GM21526 (cell line): ENCODE measurements around the gene PRICKLE1.
A peak's percentile ranks its signal among the peaks of the same experiment; 100 is the strongest.

Source experiments
- ATAC-seq: cut with Tn5 transposase; IDR thresholded peaks from one replicate; pipeline ENCODE4 v1.9.1; 2021; ENCODE audit warnings: moderate library complexity; ENCODE audit not compliant: unreplicated experiment, low FRiP score

The PRICKLE1 gene

DNA sequence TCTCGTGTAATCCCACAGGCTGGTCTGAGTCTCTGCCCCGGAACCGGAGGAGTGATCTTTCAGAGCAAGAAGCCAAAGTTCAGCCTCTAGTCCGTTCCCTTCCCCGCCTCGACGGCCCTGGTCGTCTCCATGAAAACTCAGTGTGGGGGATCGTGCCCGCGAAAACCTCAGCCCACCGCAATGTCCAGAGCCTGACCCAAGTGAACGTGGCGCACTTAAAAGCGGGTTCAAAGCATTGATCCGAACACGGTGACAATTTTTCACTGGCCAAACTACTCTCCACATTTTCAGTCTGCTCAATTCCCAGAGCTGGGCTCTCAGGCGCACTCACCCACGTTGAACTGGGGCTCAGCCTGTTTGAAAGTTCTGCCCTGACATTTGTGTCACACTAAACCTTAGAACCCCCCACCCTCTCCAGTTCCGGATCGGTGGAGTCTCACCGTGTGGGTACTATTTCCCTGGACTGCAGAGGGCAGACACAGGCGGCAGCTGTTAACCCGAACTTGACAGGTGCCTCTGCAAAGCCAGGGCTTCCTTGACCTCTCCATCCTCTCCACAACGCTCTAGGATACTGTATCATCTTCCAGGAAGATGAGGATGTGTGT lies 886 bp upstream of the PRICKLE1 start:
- no peak for ATAC-seq

DNA sequence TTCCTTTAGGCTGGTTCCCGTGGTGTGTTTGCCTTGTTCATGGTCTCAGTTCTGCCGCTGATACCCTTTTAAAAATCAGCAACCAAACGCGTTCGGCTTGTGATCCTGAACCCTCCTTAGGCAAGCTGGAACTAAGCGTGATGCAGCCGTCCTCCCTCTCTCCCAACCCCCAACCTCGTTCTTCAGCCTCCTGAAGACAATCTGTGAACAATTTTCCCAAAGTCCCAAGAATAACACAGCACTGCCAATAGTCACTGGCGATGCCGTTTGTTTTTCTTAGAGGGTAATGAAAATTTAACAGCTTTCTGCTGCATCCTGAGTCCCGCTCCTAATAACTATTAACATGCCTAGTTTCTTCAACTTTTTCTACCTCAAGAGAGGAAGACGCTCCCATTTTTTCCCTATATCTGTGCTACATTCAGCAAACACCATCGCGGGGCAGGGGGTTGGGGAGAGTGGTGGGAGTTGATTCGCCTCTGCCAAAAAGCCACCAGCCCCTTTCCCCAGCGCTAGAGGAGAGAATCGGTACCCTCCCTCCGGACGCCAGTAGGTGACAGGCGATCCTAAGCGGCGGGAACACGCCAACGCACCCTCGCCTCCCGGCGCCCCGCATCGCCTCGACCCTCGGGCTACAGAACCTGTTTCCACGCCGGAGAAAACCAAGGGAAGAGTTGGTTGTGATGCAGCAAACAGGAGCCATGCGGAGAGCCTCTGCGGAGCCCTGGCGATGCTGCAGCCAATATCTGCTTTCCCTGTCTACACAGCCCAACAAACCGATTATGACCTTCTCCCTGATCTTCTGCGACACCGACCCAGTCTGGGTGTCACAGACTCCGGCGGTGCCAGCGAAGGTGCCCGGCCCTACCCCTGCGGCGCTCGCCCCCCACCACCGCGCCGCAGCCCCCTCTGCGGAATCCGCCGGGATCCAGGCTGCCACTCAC lies 752 bp downstream of the PRICKLE1 start:
- ATAC-seq: peak; percentile 22

DNA sequence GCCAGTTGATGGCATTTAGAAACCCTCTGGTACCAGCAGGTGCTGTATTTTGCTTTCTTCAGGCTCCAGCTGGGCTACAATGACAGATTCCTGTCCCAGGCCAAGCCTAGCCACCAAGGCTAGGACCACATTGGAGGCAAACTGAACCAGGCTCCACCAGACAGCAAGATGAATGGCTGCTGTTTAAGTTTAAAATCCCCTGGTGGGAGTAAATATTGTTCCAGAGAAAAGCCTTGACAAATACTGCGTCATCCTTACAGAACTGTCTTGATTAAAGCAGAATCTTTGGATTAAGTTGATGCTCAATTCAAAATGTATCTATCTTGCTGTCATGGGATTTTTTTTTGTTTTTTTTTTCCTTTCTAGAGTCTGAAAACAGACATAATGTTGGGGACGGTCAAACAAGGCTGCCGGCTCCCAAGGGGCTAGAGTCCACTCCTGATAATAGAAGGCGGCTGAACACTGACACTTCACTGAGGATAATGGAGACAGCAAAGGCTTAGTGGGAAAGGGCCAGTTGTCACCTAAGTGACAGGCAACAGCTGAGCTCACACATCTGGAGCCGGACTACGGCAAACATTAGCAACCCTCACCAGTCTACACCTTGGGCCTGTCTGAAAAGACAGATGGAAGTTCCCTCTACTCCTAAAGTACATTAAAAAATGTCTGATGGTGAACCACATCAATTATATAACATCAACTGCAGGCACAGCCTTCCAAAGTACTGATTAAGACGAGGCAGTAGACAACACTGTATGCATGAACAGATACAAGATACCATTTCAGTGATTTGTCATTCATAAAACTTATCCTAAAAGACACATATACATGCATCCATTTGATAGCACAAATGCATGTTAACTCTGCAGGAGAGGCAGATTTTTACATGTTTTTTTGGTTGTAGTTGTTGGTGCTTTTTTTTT lies 1.7 kb downstream of the PRICKLE1 start:
- ATAC-seq: no peak

DNA sequence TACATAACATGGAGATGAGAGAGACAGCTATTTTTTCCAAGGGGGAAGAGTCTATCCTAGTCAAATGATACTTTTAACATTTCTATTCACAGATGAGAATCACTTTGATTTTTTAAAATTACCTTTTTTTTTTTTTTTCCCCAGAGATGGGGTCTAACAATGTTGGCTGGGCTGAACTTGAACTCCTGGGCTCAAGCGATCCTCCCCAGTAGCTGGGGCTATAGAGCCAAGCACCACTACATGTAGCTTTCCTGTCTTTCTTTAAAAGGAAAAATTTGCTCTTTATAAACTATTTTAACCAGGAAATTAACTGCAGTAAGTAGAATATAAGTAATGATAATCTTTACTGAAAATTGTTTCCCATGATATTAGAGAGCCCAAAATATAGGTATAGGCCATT lies 3.3 kb downstream of the PRICKLE1 start:
- ATAC-seq: no peak

DNA sequence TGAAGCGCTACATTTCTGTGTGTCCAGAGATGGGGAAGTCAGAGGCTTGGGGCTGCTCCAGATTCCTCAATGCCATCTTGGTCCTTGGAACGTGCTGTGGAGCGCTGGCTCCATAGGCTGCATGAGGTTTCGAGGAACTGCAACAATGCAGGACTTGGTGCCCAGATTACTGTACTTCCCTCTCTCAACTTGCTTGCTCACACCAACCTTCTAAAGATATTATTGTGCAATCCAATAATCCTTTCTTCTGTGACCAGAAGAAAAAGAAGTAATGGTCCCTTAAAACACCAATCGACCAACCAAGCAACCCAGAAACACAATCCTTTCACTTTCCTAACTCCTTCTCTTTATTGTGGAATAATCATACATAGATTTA lies 3.7 kb downstream of the PRICKLE1 start:
- ATAC-seq: no peak

DNA sequence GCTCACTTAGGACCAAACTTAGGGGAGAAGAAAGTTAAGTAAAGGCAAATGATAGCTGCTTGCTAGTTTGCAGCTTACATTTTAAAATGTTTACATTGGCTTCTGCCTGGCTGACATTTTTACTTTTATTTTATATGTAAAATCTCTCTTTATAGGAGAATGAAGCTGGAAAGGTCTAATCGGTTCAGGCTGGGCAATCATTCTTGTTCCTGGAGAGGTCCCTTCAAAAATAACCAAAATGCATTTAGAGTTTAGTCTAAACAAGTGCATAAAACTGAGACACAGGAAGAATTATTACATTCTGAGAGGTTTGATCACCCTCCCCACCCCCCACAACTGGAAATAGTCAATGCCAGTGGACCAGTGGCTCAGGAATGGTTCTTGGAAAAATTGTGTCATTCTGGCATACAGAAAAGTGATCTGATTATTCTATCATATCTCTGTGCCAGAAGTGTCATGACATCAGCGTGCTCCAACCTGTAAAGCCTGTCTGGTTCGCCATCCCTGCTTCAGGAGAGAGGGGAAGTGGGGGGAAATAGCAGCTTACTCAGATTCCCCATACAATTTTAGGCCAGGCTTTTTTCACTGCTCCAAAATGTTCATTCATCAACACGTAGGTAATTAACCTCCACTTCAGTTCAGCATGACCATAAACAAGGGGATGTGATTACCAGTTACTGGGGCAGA lies 4.2 kb downstream of the PRICKLE1 start:
- ATAC-seq: no peak

DNA sequence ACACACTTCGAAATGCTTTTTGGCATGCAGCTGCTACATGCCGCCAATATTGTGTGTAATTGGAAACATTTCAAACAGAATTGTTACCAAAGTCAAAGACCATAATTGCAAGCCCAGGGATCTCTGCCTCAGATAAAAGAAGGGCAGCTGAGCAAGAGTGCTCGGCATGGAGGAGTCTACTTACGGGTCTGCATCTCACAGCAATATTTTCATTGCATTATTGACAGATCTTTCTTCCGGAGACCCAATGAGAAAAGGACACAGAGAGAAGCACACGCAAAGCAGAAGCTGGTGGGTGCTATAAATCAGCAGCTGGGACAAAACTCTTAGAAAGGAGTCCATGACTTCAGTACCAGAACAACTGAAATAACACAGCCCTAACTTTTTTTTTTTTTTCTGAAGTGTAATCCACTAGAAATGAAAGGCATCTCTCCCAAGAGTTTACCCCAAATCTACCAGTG lies 4.9 kb downstream of the PRICKLE1 start:
- ATAC-seq: no peak

DNA sequence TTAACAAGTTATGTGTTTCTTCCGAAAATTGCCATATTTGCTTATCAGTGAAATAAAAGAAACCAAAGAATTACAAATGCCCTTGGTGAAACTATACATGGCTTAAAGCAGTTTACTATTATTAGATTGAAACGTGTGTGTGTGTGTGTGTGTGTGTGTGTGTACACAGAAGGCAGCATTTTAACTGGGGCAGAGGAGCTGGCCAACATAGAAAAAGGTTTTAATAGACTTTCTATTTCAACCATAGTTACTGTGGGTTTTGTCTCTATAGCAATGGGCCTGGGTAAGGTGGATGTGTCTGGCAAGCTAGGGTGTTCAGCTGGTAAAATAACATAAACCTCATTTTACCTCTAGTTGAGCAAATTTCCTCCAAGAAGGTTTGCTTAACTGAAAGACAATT lies 6.5 kb downstream of the PRICKLE1 start:
- ATAC-seq: no peak

DNA sequence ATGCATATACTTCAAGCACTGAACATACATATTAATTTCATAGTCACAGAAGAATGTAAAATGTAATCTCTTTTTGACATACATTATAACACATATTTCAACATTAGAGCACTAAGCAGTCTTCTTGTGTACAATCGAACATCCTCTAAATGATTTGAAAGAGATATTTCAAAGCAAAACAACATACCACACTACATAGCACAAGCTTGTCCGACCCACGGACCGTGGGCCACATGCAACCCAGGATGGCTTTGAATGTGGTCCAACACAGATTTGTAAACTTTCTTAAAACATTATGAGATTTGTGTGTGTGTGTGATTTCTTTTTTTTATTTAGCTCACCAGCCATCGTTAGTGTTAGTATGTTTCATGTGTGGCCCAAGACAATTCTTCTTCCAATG lies 7.0 kb downstream of the PRICKLE1 start:
- ATAC-seq: no peak

DNA sequence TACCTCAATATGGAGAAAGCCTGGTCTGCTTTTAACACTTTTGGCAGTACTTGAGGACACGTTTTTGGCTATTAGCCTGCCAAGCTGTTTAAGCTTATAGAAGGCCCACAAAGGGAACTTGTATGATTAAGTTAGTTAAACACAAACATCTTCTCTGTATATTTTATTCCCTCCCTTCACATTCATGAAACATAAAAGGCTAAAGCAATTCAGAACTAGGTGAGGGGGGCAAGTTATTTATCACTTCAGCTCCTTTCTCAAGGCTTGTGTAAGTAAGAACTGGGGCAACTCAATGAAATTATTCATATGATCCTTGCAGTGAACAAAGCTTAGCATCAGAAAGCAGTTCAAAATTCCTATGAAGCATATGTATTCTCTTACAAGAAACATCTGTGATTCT lies 7.5 kb downstream of the PRICKLE1 start:
- no peak for ATAC-seq

DNA sequence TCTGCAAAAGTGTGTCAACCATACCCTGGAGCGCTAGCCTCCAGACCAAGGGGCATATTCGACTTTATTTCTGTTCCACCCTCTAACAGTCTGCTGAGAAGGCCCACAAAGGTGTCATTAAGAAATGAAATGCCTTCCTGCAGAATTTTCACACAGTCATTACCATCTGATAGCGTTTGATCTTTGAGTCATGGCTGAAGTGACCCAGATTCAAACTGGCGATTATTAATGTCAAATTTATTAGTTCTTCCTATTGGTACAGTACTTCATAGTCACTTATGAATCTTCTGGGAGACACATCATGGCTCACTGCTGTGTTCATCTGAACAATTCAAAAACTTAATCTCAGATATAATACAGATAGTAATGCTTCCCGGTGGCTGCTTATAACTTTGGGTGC lies 13.2 kb downstream of the PRICKLE1 start:
- ATAC-seq: no peak

DNA sequence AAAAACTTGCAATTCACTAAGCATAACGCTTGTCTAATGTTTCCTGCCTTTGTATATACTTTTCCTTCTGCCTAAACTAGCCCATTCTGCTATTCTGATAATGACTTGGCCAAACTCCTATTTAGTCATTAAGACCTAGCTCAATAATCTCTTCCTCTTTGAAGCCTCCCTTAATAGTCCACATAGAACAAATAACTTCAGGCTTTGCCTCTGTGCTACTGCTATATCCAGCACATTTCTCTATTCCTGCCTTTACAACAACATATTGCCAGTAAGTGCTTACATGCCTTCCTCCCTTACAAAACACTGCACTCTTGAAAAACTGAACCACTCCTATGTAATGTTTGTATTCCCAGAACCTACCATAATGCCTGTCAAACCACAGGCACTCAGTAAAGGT lies 13.8 kb downstream of the PRICKLE1 start:
- no peak for ATAC-seq

DNA sequence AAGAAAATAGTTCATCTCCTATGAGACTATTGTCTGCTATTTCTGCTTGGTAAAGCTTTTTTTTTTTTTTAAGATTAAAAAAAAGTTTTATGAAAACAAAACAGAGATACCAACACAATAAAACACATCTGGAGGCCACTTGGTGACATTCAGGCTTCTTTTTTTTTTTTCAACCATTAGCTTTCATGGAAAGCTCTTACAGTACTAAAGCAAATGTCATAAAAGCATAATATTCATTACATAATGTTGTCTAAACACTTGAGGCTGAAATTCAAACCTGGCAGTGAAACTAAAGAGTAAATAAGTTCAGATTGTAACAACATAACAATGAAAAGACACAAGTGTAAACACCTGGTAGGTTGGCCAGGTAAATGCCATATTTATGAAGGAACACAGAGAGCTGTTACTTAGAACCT lies 14.7 kb downstream of the PRICKLE1 start:
- no peak for ATAC-seq

DNA sequence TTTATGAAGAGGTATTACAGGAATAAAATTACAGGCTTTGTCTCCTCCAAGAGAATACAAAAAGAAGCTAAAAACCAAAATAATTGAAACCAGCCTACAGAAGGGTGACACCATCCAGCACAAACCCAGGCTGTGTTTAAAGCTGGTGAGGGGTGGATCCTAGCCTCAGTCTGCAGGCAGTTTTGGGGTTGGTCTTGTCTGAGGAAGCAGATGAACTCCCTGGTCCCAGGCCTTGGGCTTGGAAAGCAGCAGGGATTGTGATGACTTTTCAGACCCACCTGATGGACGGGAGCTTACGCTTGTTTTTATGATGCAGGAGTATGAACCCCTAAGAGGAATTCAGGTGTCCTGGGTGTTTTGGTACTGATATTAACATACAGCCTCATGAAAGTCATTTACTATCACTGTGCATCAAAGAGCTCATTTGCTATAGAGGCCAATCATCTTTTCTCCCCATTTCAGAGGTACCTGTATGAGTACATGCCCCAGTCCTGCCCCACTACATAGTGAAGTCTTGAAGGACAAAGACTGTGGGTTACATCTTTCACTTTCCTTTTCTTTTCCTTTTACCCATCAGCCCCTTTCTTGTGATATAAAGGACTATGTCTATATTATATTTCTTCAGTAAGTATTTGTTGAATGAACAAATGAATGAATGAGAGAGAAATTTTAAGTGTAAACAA lies 18.1 kb downstream of the PRICKLE1 start:
- ATAC-seq: no peak

DNA sequence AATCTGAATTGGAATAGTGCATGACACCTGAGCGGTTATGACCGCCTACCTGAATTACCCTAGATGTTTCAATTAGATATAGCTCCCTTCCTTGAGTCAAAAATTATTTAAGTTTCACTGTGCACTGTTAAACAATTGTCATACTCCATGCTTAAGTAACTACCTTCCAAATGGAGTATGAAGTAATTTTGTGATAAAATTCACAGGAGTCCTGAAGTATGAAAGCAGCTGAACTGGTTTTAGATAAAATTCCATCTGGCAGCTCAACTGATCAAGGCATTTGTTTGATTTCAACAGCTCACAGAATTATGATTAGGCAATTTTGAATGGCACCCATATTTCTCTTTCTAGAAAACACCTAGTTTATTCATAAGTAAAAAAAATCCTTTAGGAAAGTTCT lies 19.5 kb downstream of the PRICKLE1 start:
- no peak for ATAC-seq

DNA sequence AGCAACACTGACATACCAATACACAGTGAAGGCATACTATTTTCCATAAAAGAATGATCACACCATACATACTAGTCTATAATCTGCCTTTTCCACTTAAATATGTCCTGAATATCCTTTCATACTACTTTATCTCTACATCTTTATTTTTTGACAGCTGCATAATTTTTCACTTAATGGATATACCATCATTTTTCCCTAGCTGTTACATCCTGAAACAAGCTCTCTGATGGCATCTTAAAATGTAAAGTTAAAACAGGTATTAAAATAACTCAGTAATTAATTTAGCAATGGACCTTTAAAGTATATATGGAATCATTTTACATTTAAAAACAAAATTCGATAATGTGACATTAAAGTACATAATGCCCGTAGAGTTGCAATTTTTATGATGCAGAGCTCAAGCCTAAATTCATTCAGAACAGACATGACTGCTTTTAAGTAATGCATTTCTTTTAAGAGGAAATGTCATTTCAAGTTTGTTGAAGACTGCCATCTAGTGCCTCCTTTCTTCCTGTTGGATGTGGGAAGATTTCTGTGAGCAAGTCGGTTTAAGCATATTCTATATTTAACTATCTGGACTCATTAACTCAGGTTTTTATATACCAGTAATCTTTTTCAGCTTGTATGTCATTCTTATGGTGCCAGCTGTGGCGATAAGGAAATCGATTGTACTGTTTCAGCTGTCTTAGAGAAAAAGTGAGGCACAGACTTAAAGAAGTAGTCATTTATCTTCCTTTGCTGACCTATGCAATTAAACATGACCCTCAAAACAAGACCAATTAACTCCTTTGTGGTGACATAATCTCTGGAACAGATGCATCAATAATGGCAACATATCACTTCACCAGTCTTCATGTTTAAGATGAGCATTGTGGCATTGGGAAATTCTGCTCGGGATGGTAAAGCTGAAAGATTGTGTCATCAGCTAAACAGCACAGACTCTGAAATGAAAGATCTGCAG lies 20.3 kb downstream of the PRICKLE1 start:
- peak; percentile 66 for ATAC-seq

DNA sequence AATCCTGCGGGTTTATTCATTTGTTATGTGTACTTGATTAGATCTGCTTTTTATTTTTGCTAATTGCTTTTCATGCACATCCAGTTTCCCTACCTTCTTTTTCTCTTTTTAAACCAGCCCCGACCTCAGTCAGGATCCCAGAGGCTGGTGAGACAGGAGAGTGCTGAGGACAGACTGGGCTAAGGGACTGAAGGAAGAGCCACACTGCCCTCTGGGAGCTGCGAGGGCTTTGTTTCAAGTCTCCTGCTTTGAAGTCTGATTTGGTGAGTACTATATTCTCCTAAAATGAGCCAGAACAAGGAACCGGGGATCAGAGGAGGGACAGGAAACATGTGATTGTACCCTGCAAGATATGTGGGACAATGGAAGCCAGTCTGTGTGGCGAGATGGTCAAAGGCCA lies 23.9 kb downstream of the PRICKLE1 start:
- no peak for ATAC-seq

DNA sequence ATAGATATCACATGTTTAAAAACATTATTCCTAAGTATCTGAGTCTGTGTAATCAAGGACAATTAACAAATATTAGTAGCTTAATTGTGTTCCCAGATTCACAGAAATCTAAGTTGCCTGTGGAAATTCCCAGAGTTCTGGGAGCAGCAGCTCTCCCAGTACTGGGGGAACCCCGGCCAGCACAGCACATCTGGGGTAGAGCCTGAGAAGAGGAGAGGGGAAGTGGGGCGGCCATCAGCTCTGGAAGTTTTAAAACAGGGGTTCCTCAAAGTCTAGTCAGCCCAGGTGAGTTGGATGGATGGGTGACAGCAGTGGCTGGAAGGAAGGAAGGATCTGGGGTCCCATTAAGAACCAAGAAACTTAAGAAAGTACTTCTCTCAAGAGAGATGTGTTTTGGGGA lies 24.6 kb downstream of the PRICKLE1 start:
- no peak for ATAC-seq

DNA sequence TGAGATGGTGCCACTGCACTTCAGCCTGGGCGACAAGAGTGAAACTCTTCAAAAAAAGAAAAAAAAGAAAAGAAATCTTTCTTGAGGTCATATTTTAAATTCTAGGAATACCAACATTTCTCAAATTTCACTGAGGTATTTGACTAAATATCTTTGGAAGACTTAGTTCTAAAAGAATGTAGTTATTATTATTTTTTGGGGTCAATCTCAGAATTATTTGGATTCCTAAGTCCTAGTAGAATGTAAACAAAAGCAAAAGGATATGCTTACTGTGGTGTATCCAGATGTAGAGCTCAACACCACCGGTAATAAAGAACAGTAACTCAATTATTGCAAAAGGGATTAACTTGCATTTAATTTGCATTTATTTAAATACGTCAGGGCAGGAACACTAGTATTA lies 25.0 kb downstream of the PRICKLE1 start:
- no peak for ATAC-seq
